ENCODE data around the gene TNFRSF1B.

The TNFRSF1B gene

DNA sequence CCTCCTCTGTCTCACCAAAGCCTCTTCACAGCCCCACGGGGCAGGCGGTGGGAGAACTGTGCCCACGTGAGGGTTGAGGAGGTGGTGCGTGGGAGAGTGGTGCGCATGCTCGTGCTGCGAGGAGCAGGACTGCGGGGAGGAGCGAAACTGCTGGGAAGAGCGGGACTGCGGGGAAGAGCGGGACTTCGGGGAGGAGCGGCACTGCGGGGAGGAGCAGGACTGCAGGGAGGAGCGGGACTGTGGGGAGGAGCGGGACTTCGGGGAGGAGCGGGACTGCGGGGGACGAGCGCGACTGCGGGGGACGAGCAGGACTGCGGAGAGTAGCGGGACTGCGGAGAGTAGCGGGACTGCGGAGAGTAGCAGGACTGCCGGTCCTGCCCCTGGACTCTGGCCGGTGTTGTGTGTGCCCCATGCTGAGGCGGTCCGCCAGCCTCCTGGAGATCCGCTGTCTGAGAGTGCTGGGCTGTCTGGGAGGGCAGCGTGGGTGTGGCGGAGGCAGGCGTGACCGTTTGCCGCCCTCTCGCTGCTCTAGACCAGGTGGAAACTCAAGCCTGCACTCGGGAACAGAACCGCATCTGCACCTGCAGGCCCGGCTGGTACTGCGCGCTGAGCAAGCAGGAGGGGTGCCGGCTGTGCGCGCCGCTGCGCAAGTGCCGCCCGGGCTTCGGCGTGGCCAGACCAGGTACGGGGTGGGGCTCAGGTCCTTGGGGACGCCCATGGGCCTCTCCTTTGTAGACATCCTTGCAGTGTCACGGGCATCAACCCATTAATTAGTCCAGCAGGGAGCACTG is 24.6 kb downstream of the TNFRSF1B start:
- DNase-seq (ENCODE audit: low read depth in 2 of 2), result no peak

DNA sequence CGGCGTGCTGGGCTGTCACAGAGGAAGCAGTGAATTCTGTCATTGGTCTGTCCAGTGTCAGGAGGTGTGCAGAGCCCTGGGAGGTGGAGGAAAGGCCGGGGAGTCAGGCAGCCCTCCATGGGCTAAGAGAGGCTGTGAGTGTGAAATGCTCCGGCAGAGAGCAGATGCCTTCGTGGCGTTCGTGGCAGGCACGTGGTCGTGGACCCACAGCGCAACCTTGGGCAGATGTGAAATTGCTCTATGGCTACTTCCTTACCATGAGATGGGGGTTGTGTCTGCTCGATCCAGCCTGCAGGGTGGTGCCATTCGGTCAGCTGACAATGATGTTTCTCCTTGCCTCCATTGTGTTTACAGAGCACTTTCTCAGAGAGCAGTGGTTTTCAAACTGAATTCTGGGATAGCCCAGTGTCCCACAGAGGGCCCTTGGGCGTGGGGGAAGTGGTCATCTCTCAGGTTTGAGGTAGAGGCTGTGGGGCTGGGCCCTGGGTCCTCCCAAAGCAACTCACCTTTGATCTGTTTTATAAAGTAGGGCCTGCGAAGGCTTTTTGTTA is 27.9 kb downstream of the TNFRSF1B start:
- no peak for DNase-seq (ENCODE audit: low read depth in 2 of 2)

- no peak for DNase-seq (ENCODE audit: low read depth in 2 of 2)
These were observed 28.6 kb downstream of the TNFRSF1B start for GRCh38 chr1:12195416-12195815.

DNA sequence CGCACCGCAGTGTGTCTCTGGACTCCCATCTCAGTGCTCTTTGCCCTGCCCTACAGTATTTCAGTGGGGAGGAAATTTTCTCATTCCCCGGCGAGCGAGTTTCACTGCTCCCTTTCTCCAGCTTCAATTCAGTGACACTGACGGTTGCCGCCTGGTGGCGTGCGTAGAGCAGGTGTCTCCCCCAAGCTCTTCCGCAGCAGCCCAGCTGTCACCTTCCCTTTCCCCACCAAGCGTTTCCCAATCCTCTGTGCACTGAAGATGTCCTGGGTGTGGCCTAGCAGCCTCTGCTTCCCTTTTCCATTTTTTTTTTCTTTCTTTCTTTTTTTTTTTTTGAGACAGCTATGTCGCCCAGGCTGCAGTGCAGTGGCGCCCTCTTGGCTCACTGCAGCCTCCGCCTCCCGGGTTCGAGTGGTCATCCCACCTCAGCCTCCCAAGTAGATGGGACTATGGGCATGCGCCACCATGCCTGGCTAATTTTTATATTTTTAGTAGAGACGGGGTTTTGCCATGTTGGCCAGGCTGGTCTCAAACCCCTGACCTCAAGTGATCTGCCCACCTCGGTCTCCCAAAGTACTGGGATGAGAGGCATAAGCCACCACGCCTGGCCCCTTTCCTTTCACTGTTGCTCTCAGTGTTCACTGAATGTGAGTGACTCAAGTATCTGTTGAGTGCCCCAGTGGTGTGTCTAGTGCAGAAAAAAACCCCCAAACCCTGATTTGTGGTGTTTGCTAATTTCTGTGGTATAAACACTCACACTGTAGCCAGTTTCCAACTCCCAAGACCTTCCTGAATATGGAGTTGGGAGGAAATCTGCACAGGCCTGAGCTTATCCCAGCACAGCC is 30.1 kb downstream of the TNFRSF1B start:
- no peak for DNase-seq (ENCODE audit: low read depth in 2 of 2)

GRCh38 chr1:12197483-12197880 is 30.7 kb downstream of the TNFRSF1B start:
- no peak for DNase-seq (ENCODE audit: low read depth in 2 of 2)

DNA sequence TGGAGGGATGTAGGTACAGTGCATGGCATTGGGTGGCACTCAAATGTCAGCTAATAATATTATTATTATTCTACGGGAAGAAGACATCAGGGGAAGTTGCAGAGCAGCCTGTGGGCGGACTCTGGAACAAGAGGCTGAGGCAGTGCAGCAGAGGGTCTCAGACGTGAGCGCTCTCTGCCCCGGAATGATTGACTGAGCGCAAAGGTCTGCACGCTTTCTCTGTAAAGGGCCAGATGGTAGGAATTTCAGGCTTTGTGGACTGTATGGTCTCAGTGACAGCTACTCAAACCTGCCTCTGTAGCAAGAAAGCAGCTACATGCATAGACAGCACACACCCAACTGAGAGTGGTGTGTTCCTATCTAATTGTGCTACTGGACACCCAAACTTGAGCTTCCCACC is 33.4 kb downstream of the TNFRSF1B start:
- DNase-seq (ENCODE audit: low read depth in 2 of 2), result no peak

DNA sequence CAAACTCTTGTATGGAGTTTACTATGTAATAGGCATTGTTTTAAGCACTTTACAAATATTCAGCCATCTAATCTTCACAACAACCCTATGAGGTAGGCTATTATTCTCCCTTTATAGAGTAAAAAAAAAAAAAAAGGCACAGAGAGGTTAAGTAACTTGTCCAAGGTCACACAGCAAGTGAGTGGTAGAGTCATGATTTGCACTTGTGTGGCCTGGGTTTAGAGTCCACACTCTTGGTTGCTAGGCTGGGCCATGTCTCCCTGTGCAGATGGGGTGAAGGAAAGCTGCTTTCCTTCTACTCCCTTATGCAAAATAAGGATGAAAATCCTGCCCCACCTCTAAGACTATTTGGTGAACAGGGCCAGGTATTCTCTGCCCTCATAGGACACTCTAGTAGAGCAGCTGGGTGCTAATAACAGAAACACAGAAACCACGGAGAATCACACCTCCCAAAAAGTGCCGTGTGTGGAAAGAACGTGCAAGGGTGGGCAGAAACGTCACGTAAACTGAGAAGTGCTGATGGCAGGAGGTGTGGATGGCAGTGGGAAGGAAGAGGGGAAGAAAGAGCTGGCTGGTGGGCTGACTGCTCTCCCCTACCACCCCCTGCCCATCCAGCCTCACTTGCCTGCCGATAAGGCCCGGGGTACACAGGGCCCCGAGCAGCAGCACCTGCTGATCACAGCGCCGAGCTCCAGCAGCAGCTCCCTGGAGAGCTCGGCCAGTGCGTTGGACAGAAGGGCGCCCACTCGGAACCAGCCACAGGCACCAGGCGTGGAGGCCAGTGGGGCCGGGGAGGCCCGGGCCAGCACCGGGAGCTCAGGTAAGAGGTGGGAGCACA is 34.8 kb downstream of the TNFRSF1B start:
- DNase-seq (ENCODE audit: low read depth in 2 of 2), result no peak

GRCh38 chr1:12202190-12202497 is 35.4 kb downstream of the TNFRSF1B start:
- DNase-seq (ENCODE audit: low read depth in 2 of 2), result no peak

DNA sequence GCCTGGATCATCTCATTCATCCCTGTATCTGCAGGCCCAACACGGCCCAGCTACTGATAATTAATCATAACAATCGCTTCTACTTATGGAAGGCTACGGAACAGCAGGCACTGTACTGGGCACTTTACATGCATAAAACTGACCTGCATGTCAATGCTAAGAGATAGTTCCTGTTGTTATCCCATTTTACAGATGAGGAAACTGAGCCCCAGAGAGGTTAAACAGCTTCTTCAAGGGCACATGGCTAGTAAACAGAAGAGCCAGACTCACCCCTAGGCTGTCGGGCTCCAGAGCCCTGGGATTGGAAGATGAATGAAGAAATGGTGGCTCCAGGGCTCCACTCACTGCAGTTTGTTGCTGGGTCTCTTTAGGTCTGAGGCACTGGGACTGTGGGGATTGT is 35.8 kb downstream of the TNFRSF1B start:
- DNase-seq (ENCODE audit: low read depth in 2 of 2), result no peak

DNA sequence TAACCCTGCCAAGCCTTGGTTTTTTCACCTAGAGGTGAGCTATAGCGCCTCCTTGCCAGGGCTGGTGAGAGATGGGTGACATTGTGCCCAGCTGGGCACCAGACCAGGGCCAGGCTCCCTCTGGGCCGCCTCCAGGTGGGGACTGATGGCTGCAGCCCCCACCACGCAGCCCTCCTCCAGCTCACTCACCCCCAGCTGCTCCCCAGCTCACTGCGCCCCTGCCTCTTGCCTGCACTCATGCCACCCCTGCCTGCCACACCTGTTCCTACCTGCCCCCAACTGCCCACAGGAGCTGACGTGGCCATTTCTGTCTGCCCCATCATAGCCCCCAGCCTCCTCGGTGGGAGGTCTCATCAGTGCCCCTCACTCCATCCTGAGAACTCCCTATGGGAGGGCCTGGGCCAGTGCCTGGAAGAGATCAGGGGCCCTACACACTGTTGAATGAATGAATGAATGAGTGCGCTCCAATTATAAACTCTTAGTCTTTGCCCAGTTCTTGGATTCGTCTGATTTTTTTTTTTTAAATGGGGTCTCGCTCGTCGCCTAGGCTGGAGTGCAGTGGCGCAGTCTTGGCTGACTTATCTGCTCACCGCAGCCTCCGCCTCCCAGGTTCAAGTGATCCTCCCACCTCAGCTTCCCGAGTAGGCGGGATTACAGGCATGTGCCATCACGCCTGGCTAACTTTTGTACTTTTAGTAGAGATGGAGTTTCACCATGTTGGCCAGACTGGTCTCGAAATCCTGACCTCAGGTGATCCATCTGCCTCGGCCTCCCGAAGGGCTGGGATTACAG is 36.6 kb downstream of the TNFRSF1B start:
- DNase-seq (ENCODE audit: low read depth in 2 of 2), result no peak

DNA sequence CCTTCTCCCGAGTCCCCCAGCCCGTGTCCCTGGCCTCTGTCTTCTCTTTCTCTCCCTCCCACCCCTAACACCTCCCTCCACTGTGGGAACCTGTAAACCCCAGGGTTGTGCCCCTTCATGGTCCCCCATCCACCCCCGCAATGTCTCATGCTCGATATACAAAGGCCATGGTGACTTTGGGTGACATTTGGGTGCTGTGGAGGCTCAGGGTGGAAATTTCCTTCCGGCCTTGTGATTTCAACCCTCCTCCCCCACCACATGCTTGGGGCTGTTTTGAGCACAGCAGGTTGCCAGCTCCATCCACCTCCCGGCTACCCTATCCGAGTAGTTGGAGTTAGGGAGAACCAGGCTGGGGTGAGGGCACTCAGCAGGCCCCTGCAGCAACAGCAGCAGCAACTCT is 37.3 kb downstream of the TNFRSF1B start:
- DNase-seq (ENCODE audit: low read depth in 2 of 2), result peak; percentile 24 to 41

DNA sequence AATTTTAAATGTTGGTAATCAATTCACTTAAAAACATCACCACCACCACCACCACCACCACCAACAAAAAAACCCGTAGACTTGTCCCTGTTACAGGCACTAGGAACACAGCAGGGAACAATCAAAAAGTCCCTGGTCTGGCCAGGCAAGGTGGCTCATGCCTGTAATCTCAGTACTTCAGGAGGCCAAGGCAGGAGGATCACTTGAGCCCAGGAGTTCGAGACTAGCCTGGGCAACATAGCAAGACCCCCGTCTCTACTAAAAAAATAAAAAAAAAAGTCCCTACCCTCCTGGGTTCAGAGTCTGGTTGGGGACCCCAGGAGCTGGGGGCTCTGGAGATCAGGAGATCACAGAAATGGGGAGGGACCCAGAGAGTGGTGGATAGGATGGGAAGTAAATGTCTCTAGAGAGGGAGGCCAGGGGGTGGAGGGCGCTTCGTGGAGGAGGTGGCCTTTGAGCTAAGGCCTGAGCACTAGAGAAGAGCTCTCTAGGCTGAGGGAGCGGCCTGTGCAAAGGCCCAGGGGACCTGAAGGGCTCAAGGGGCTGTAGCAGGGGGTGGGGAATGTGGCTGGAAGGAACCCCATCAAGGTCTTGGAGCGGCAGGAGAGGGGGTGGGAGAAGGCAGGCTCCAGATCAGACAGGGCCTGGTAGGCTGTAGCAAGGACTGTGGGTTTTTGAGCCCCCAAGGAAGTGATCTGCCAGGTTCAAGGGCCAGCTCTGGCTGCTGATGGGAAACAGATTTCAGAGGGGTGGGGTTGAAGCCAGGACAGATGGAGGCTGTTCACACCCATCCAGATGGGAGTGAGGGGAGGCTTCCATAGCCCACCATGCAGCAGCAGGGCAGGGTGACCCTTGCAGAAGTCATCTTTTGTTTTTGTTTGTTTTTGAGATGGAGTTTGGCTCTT is 38.2 kb downstream of the TNFRSF1B start:
- no peak for DNase-seq (ENCODE audit: low read depth in 2 of 2)

DNA sequence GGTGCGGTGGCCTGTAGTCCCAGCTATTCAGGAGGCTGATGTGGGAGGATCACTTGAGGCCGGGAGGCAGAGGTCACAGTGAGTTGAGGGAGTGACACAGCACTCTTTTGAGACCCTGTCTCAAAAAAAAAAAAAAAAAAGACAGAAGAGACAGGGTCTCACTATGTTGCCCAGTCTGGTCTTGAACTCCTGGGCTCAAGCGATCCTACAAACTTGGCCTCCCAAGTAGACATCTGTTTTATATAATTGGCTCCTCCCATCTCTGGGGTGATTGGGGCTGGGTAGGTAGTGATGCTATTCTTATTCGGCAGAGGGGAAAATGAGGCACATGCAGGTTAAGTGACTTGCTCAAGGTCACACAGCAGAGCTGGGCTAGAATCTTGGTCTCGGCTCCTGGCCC is 39.4 kb downstream of the TNFRSF1B start:
- DNase-seq (ENCODE audit: low read depth in 2 of 2), result no peak

GRCh38 chr1:12206792-12207424 is 40.1 kb downstream of the TNFRSF1B start:
- no peak for DNase-seq (ENCODE audit: low read depth in 2 of 2)

DNA sequence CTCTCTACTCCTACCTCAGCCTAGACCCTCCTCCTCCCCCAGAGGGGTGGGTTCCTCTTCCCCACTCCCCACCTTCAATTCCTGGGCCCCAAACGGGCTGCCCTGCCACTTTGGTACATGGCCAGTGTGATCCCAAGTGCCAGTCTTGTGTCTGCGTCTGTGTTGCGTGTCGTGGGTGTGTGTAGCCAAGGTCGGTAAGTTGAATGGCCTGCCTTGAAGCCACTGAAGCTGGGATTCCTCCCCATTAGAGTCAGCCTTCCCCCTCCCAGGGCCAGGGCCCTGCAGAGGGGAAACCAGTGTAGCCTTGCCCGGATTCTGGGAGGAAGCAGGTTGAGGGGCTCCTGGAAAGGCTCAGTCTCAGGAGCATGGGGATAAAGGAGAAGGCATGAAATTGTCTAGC is 41.5 kb downstream of the TNFRSF1B start:
- DNase-seq (ENCODE audit: low read depth in 2 of 2), result no peak

DNA sequence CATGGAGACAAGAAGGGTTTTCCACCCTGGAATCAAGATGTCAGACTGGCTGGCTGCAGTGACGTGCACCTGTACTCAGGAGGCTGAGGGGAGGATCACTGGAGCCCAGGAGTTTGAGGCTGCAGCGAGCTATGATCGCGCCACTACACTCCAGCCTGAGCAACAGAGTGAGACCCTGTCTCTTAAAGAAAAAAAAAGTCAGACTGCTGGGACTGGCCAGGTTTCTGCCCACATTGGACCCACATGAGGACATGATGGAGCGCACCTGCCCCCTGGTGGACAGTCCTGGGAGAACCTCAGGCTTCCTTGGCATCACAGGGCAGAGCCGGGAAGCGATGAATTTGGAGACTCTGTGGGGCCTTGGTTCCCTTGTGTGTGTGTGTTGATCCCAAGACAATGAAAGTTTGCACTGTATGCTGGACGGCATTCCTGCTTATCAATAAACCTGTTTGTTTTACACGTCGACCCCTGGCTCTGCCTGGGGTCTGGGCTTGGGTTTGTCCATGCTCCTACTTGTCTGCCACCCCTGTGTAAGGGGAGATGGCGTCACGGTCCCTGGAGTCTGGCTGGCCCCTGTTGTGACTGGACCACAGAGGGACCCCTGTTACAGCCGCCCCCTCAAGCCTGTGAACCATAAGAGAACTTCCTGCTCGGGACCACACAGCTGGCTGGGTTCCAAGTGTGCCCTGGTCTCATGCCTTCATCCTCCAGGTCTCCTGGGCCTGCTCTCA is 42.1 kb downstream of the TNFRSF1B start:
- DNase-seq (ENCODE audit: low read depth in 2 of 2), result peak; percentile 82 to 86

DNA sequence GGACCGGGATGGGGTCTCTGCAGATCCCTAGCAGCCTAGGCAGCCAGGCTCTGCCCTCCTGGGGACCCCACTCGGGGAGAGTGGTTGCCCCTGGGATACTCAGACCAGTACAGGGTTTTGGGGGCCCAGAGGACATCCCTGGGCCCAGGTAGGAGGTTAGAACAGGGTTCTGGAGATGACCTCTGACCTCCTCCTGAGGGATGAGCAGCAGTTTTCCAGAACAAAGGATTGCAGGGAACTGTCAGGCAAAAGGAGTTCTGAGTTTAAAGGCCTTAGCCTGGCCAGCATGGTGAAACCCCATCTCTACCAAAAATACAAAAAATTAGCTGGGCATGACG is 42.7 kb downstream of the TNFRSF1B start:
- DNase-seq (ENCODE audit: low read depth in 2 of 2), result no peak

GRCh38 chr1:12215118-12215961 is 48.5 kb downstream of the TNFRSF1B start:
- no peak for DNase-seq (ENCODE audit: low read depth in 2 of 2)
